ENCODE measurements around the gene PGGT1B. TPM values are rescaled to one million over a fixed set of nuclear protein-coding genes. Genes with fewer than 3 reads are reported as not detected.
A peak's percentile ranks its signal among the peaks of the same experiment; 100 is the strongest.

Gene PGGT1B
- total RNA-seq, 1 experiment from 2014 or later = 14.4 TPM

DNA sequence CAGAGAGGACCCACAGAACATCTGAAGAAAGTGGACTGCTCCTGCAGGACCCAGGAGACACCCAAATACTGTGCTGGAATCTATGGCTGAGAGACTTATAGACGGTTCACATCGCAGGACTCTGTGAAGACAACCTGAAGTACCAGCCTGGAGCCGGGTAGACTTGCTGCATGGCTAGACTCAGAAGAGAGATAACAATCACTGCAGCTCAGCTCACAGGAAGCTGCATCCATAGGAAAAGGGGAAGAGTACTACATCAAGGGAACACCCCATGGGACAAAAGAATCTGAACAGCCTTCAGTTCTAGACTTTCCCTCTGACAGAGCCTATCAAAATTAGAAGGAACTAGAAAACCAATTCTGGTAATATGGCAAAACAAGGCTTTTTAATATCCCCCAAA is 66.5 kb downstream of the PGGT1B start:
- Histone ChIP-seq H3K27me3 (ENCODE audit: low read length) (no peaks in the 10 kb centered on the region), H3K27ac (ENCODE audit: low read length) (no peak overlapping the region), H3K36me3 (ENCODE audit: low read depth, low read length) (no peaks in the 10 kb centered on the region), H3K4me2 (ENCODE audit: low read length) (no peak overlapping the region), H3K4me1 (ENCODE audit: insufficient read depth, low read length) (no peaks in the 10 kb centered on the region), H2AFZ (ENCODE audit: low read length) (no peak overlapping the region), H3K9me2 (replicated peaks; ENCODE audit: low read length) (no peaks in the 10 kb centered on the region), H3K4me3 (ENCODE audit: low read length) (no peak overlapping the region), H3K9me3 (ENCODE audit: low read length) (no peaks in the 10 kb centered on the region), H3K9ac (ENCODE audit: low read length) (no peak overlapping the region), H3K79me2 (ENCODE audit: low read length) (no peaks in the 10 kb centered on the region), H3F3A (ENCODE audit: low read length, unreplicated experiment) (no peaks in the 10 kb centered on the region), H4K20me1 (ENCODE audit: low read length) (no peaks in the 10 kb centered on the region)
- TF ChIP-seq, protein P1, sequence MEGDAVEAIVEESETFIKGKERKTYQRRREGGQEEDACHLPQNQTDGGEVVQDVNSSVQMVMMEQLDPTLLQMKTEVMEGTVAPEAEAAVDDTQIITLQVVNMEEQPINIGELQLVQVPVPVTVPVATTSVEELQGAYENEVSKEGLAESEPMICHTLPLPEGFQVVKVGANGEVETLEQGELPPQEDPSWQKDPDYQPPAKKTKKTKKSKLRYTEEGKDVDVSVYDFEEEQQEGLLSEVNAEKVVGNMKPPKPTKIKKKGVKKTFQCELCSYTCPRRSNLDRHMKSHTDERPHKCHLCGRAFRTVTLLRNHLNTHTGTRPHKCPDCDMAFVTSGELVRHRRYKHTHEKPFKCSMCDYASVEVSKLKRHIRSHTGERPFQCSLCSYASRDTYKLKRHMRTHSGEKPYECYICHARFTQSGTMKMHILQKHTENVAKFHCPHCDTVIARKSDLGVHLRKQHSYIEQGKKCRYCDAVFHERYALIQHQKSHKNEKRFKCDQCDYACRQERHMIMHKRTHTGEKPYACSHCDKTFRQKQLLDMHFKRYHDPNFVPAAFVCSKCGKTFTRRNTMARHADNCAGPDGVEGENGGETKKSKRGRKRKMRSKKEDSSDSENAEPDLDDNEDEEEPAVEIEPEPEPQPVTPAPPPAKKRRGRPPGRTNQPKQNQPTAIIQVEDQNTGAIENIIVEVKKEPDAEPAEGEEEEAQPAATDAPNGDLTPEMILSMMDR (conservative IDR thresholded peaks at IDR 0.05; ENCODE audit: low read depth, low read length) = no peak
- TF ChIP-seq EZH2phosphoT487 (IDR thresholded peaks at IDR 0.05; ENCODE audit: borderline replicate concordance, low read length) = no peak
- TF ChIP-seq EZH2 (IDR thresholded peaks at IDR 0.05; ENCODE audit: low read length, unreplicated experiment) = no peak
- ChIA-PET CTCF (no interaction called here), POLR2A (ENCODE audit: unreplicated experiment) (no interaction called here)
- DNase-seq (no peak), ATAC-seq (no peak)
- BruUV-seq (replicated peaks) = no TSS peak
- intact Hi-C loops (cut with micrococcal nuclease) = no loop called here

DNA sequence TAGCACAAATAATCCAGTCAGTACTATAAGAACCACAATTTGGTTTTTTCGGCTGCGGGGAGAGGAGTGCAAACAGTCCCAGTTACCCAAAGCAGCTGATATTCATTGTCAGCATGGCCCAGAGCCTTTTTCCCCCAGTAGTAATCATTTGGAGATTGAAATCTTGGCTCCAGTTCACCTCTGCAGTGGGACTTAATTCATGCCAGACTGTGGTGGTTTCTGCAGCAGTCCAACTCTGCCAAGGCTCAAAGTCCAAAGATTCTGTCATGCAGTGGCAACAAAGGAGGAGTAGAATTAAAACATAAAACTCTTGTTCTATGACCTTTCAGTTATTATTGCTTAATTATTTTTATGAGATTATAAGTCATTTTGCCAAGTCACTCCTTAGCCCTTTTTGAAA is 68.0 kb downstream of the PGGT1B start:
- BruUV-seq (replicated peaks) = no TSS peak
- Histone ChIP-seq H3K36me3 (ENCODE audit: low read depth, low read length) (no peaks in the 10 kb centered on the region), H3K9me3 (ENCODE audit: low read length) (no peaks in the 10 kb centered on the region), H3K27ac (ENCODE audit: low read length) (no peak overlapping the region), H3K4me1 (ENCODE audit: insufficient read depth, low read length) (no peaks in the 10 kb centered on the region), H3K27me3 (ENCODE audit: low read length) (no peaks in the 10 kb centered on the region), H3K79me2 (ENCODE audit: low read length) (no peaks in the 10 kb centered on the region), H3F3A (ENCODE audit: low read length, unreplicated experiment) (no peaks in the 10 kb centered on the region), H3K9me2 (replicated peaks; ENCODE audit: low read length) (no peaks in the 10 kb centered on the region), H2AFZ (ENCODE audit: low read length) (no peak overlapping the region), H4K20me1 (ENCODE audit: low read length) (no peaks in the 10 kb centered on the region), H3K4me3 (ENCODE audit: low read length) (no peak overlapping the region), H3K9ac (ENCODE audit: low read length) (no peak overlapping the region), H3K4me2 (ENCODE audit: low read length) (no peak overlapping the region)
- intact Hi-C loops (cut with micrococcal nuclease) = no loop called here
- TF ChIP-seq, protein P1 (conservative IDR thresholded peaks at IDR 0.05; ENCODE audit: low read depth, low read length) = no peak
- no peak for TF ChIP-seq EZH2 (IDR thresholded peaks at IDR 0.05; ENCODE audit: low read length, unreplicated experiment)
- TF ChIP-seq EZH2phosphoT487 (IDR thresholded peaks at IDR 0.05; ENCODE audit: borderline replicate concordance, low read length) = no peak
- CTCF ChIA-PET = no interaction called here
- DNase-seq (no peak), ATAC-seq (peak; percentile 37; the same call in 1 of the 2 replicates)
- POLR2A ChIA-PET (ENCODE audit: unreplicated experiment) = no interaction called here

DNA sequence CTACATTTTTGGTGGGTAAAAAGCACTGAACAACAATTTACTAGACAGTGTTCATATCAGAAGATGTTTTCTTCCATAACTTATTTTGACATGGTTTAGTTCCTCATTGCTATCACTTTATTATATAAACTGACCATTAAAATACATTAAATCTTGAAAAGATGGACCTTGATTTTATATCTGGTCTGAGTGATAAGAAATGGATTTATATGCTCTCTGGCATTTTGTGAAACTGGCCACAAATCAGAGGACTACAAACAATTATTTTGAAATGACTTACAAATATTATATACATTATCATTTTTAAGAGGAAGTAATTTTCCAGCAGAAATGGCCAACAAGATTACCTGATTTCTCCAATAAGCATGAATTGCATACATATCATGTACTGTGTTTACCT is 69.4 kb downstream of the PGGT1B start:
- Histone ChIP-seq H3K4me3 (ENCODE audit: low read length) (no peak overlapping the region), H3K4me1 (ENCODE audit: insufficient read depth, low read length) (no peaks in the 10 kb centered on the region), H3K9me2 (replicated peaks; ENCODE audit: low read length) (no peaks in the 10 kb centered on the region), H2AFZ (ENCODE audit: low read length) (no peak overlapping the region), H3K27ac (ENCODE audit: low read length) (no peak overlapping the region), H3K27me3 (ENCODE audit: low read length) (no peaks in the 10 kb centered on the region), H3K79me2 (ENCODE audit: low read length) (no peaks in the 10 kb centered on the region), H4K20me1 (ENCODE audit: low read length) (no peaks in the 10 kb centered on the region), H3F3A (ENCODE audit: low read length, unreplicated experiment) (no peaks in the 10 kb centered on the region), H3K9ac (ENCODE audit: low read length) (no peak overlapping the region), H3K36me3 (ENCODE audit: low read depth, low read length) (no peaks in the 10 kb centered on the region), H3K4me2 (ENCODE audit: low read length) (no peak overlapping the region), H3K9me3 (ENCODE audit: low read length) (no peaks in the 10 kb centered on the region)
- POLR2A ChIA-PET (ENCODE audit: unreplicated experiment) = no interaction called here
- CTCF ChIA-PET = no interaction called here
- DNase-seq (no peak), ATAC-seq (no peak)
- no TSS peak for BruUV-seq (replicated peaks)
- TF ChIP-seq EZH2phosphoT487 (IDR thresholded peaks at IDR 0.05; ENCODE audit: borderline replicate concordance, low read length) (no peak), EZH2 (IDR thresholded peaks at IDR 0.05; ENCODE audit: low read length, unreplicated experiment) (no peak)
- TF ChIP-seq, protein P1 (conservative IDR thresholded peaks at IDR 0.05; ENCODE audit: low read depth, low read length) = no peak
- intact Hi-C loops (cut with micrococcal nuclease) = no loop called here

Measured in PC-3 (cell line).